Activated CD8-positive, alpha-beta memory T cell treated with anti-CD3 and anti-CD28 coated beads for 48 hours (primary cell): ENCODE results near the gene KRT14.
"Not testable (repeated sequence)": the region's sequence is repeated elsewhere in the genome, so short reads cannot be mapped to it uniquely, and the experiment has no call there.

Experiments used
- DNase-seq, 3 experiments: peaks; one replicate each; pipeline ENCODE4 v3.0.0-alpha.2; 2020; ENCODE audit warnings: low read depth in 2 of 3, low spot score in 2 of 3

KRT14 gene

DNA sequence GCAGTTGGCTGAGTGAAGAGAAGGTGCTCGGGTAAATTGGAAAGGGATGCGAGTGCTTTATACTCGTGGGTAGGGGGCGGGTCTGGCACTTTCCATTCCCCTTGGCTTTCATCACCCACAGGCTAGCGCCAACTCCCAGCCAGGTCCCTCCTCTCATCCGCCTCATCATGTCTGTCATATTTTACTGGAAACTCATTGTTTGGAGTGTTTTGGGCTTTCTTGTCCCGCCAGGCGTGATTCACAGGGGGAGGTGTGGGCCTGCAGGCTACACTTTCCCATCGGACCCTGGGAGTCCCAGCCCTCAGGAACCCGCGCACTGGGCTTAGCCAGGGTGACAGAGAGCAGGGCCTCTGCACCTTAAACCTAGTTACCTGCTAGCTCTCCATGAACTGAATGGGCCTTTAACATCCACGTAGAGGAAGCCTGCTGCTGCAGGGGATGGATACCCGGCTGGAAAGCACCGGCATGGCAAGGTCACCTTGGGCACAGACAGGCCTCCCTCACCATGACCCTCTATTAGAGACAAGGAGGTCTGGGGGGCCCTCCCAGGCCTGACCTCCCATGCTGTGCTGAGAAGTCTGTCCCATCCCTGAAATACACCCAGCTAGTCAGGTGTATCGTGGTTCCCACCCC lies at the start of gene KRT14:
Gene KRT14 (minus strand): TSS at position 33 of the 633 bp plus-strand sequence. CDS start 61 bp downstream, outside the sequence.
- DNase-seq = no peak

DNA sequence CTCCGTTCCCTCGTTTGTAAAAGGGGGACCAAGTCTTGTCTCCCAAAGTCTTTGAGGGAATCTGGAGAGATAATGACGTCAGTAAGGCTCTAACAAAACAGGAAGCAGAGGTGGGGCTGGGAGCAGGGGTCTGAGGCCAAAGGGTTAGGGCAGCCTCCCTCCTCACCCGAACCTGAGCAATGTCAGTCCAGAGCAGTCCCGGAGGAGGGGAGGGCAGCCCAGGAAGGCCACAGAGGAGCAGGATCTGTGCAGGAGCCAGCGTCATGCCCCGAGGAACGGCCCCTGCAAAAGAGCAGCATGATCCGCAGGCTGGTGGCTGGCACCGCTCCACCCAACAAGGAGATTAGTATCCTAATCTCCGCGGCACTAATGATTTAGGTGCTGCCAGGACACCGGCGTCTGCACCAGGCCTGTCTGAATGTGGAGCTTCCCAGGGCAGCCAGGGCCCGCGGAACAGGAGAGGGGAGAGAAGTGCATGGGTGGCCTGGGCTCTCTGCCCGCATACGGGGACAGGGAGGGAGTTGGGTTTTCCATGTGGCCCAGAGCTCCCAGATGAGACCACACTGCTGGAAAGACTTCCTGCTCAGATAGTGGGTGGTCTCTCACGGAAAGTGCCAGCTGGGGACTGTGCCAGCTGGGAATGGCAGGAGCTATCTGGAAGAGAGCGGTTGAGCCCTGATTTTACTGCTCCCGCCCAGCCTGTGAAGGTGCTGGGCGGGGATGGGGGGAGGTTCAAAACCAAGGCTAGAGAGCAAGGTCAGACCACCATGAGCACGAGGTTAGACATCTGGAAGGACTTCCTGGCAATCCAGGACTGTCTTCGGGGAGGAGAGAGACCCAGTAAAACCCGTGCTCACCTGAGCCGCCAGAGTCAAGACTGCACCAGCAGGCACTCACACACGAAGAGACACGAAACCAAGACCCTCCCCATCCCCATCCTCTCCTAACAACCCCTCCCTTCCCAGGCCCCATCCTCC lies 48.7 kb upstream of the KRT14 start:
- DNase-seq = no peak

DNA sequence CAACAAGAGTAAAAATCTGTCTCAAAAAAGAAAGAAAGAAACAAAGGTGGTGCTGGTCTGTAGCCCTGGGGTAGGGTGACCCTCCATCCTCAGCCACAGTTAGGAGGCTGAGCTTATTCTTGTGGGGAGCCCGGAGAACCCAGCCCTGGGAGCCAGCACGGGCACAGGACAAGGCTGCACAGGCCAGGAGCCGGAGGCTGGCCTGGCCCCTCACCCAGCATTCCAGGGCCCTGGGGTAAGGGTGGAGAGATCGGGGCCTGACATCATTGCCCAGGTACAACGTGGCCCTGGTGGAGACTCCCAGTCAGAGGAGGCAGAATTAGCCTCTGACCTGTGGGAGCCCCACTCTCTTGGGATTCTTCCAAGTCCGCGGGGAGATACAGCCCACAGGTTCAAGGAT lies 47.9 kb upstream of the KRT14 start:
- no peak for DNase-seq

DNA sequence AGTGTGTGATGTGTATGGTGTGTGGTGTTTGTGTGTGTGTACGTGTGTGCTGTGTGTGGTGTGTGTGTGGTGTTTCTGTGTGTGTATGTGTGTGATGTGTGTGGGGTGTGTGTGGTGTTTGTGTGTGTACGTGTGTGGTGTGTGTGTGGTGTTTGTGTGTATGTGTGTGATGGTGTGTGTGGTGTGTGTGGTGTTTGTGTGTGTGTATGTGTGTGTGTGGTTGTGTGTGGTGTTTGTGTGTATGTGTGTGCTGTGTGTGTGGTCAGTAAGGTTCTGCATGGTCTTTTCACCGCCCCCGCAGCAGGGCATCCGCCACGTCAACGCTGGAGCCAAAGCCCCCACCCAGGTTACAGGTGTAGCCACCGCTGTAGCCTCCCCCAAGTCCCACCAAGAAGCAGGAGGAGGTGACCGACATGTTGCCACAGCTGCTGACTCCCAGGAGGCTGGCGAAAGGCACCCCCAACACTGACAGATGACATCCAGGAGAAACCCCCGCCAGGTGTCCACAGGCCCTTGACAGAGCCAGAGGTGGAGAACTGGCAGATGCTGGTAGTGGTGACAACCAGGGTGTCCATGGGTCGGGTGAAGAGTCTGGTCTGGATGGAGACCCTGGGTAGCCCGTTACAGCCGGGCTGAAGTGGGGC lies 47.0 kb upstream of the KRT14 start:
- no peak for DNase-seq

DNA sequence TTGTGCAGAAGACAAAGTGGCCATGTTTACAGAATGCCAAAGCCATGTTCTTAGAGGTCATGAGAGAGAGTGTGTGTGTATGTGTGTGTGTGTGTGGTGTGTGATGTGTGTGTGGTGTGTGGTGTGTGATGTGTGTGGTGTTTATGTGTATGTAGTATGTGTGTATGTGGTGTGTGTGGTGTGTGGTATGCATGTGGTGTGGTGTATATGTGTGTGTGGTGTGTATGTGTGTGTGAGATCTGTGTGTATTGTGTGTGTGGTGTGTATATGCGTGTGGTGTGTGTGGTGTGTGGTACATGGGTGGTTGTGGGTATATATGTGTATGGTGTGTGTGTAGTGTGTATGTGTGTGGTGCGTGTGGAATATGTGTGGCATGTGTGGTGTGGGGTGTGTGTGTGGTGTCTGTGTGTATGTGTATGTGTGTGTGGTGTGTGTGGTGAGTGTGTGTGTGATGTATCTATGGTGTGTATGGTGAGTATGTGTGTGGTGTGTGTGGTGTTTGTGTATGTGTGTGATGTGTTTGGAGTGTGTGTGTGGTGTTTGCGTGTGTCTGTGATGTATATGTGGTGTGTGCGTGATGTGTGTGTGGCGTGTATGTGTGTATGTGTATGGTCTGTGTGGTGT lies 45.9 kb upstream of the KRT14 start:
- no peak for DNase-seq

DNA sequence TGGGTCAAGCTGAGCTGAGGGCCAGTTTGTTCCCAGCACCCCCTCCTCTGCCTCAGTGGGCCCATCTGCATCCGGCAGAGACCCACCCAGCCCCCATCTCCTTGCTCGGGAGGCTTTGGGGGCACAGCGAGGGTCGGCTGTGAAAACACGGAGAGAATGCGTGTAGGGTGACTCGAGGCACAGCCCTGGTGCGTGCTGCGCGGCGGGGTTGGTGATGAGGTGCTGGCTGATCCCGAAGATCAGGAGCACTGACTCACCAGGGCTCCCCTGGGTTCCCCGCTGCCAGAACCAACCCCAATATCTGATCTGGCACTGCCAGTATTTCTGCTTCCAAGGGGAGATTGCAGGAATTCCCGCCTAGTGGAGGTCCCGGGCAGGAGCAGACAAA lies 45.2 kb upstream of the KRT14 start:
- no peak for DNase-seq

DNA sequence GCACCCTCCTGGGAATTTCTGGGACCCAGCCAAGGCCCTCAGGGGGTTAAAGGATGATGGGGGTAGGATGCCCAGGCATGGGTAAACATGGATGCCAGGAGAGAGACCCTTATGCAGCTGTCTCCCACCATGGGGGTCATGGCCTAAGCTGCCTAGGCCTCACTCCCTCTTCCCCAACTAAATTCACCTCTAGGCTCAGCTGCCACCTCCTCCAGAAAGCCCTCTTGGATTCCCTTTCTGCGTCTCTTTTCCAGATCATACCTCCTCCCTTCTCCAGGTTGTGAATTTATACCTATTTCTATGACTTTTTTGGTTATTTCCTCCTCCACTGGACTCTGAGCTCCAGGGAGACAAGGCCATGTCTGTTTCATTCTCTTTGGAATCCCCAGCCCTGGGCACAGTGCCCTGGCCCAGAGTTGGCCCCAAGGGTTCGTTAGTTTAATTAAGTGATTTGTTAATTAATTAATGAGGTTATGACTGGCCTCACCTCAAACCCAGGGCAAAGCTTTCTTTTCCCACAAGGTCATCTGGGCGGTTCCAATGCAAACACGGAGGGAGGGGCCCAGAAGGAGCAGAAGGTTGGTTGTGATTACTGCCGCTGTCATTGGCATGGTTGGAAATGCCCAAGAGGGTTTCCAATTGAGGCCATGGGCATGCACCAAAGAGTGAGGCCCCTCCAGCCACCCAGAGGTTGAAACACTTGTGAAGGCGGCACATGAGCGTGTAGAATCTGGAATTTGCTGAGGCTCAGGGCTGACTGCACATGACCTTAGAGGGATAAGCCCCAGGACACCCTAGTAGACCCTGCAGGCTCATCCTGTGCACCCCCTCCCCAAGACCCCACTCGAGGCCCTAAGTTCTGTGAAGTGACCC lies 44.6 kb upstream of the KRT14 start:
- DNase-seq = no peak

DNA sequence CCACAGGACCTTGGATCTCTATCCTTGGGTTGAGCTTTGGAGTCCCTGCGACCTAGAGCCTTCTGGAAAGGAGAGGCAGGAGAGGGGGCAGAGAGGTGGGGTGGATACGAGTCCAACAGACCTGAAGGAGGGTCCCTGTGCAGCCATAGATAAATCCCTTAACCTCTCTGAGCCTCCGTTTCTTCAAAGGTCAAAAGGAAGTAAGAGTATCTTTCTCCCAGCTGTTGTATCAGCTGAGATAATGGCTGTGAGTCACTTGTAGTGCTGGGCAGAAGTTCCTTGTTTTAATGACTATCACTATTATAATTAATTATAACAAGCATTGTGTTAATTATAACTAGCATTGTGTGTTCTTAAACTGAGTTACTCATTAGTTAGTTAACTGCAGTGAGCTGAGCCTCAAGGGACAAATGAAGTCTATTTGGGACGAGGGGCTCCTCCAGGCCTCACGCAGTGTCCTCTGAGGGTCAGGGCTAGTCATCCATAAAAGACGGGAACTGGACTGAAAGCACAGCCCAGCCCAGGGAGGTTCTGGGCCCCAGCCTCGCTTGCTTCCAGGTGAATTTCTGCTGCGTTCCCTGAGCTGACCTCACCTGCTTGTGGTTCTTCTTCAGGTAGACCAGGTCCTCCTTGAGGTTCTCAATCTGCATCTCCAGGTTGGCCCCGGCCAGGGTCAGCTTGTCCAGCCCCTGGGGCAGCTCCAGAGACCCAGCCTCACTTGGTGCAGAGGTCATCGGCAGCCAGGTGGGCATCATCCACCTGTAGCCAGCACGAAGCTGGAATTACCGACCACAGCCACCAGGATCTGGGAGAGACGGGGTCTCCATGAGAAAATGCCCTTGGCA lies 43.4 kb upstream of the KRT14 start:
- DNase-seq = no peak

DNA sequence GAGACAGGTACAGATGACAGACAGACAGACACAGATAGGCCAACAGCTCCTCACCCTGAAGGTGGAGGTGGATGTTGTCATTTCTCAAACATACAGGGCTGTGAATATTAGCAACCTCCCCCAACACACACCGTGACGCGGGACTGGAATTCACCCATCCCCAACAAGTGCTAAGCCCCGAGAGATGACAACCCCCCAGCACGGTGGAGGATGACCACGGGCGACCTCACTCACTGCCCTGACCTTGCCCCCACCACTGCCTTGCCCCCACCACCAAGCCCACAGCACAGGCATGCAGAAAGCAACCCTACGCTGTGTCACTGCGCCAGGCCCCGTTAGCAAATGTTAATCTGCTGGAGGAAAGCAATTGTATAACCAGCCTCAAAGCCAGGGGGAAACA lies 42.6 kb upstream of the KRT14 start:
- DNase-seq = no peak

DNA sequence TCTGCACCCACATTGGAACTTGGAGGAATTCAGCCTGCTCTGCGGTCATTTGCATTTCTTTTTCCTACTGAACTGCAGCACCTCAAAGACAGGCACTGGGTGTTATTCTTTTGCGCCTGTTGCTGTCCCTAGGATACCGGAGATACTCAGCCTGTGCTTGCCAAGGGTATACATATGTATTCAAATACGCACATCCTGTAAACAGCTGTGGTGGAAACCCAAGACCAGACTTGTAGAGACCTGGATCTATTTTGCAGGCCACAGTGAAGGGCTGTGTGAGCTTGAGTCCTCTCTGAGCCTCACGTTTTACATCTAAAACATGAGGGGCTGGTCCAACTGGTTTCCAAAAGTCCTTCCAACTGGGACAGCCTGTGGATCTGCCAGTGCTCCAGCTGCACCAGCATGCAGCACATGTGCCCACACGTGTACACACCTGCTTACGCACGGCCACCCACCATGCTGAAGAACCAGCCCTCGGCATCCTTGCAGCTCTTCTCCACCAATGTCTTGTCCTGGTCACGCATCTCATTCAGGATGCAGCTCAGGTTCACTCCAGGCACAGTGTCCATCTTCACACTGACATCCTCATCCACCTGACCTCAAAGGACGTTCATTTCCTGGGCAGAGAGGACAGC lies 42.0 kb upstream of the KRT14 start:
- DNase-seq = not testable (repeated sequence)

DNA sequence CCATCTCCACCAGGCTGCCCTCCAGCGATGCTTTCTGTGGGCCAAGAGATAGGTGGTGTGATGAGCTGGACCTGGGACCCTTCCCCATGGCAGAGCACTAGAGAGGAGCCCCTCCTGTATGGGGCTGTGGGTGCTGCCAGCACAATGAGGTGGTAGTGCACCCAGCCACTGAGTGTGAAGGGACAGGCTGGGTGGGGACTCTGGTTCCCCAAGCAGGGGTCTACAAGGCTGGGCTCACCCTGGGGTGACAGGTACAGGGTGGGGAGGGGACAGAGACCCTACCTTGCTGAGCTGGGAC lies 41.3 kb upstream of the KRT14 start:
- not testable (repeated sequence) for DNase-seq

DNA sequence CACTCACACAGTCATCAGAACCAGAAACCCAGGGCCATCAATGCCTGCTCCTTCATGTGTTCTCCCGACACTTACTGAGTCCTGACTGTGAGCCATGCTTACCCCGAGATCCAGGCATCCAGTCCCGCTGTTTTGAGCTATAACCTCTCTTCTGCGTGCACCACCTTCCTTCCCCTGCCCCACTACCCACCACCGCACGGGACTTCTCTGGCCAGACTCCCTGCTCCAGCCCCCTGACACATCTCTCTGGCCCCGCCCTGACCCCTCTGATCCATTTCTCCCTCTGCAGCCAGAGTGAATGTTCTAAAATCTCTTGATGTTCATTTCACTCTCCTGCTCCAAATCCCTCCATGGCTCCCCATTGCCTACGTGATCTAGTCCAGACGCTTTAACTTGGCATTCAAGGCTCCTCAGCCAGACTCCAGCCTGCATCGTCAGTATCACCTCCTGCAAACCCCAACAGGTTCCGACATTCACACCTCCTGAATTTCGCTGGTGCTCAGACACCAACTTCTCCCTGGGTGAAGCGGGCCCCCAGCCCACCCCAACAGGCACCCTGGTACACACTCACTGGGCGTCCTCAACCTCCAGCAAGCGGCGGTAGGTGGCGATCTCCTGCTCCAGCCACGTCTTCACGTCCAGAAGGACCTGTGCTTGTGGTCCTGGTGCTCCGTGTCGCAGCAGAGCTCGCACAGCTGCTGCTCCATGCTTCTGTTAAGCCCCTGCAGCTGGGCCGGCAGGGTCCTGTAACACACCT lies 40.8 kb upstream of the KRT14 start:
- no peak for DNase-seq

DNA sequence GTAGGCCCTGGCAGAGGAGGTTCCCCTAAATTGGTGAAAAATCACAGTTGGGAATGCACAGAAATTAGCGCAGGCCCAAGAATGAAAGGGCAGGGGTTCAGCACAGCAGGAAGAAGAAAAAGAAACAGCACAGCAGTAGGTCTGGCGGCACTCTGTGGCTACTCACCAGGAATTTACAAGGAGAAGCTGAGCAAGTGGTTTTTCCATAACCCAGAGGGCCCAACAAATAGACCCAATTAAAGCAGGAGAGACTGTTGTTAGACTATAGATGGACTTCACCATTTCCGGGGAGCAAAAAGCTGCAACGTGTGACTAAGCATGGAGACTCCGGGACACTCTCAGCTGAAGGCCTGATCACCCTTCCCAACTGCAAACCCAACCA lies 40.2 kb upstream of the KRT14 start:
- not testable (repeated sequence) for DNase-seq

DNA sequence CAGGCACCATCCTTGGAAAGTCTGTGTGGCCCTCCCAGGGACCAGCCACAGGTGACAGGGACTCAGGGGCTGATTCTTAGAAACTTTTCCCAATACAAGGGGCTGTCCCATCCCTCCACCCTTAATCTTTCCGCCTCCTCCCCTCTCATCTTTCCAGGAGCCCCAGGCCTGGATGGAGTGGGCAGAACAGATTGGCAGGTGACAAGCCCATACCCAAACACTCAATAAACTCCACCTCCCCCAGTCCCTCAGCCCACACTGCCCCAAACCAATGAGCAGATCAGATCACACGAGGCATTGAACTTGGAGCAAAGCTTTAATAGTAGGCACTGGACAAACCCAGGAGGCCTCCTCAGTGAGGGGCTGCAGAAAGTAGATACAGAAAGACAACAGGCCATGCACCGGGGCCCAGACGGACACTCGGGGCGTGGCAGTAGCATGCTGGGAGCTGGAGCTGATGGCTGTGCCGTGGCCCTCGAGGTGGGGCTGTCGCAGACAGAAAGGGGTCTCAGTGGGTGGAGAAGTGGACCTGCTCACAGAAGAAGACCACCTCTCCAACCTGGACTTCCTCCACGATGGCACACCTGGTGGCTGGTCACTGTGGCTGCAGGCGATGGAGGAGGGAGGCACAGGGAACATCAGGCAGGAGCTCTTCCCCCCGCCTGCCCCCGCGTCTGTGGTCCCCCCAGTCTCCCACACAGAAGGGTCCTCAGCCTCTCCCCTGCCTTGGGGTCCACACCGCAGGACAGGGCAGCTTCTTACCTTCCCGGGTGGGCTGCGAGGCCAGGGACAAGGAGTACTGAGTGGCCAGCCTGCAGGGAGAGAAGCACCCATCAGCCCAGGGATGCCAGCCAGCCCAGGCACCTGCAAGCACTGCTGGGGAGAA lies 39.6 kb upstream of the KRT14 start:
- not testable (repeated sequence) for DNase-seq

DNA sequence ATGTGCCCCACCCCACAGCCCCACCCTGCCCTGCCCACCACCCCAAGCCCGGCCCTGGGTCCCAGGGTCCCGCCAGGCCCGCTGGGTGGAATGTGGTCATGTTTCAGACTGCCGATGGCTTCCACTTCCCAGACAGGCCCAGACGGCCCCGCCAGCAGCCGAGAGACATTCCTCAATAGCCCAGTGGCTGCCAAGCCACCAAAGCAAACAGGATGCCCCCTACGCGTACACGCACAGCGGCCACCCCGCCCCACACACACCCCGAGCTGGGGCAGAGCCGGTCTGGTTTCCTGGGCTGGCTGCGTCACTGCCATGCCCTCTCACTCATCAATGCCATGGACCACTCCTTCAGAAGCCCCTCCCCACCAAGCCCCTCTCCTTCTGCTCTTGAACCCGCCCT lies 38.9 kb upstream of the KRT14 start:
- no peak for DNase-seq

DNA sequence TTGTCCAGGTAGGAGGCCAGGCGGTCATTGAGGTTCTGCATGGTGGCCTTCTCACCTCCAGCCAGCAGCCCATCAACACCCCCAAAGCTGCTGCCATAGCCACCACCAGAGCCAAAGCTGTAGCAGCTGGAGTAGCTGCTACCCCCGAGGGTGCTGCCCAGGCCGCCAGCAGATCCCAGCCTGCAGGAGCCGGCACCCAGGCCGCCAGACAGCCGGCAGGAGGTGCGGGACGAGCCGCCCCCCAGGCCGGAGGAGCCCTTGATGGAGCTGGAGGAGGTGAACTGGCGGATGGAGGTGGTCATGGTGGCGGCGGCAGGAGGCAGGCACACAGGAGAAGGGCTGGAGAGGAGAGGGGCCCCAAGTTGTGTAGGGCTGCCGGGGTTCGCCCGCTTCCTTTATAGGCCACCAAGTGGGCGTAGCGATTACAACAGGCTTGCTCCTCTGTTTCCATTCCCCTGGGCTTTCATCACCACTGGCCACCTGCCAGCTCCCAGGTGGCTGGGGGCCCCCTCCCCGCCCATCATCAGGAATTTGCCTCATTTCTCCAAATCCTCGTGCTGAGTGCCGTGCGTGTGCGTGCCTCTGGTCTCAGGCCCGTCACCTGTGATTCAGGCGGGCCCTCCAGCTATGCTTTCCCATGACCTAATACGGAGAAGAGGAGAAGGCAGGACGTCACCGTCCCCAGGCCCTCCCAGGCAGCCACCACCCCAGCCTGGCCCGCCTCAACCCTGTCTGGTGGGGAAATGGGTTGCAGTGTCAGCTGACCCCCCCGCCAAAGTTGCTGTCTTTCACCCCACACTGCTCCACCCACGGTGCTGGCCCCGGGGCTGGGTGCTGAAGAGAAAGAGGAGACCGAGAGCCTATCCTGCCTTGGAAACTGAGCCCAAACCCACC lies 37.8 kb upstream of the KRT14 start, which contains the start of gene KRT17:
Gene KRT17 (minus strand): TSS at position 368 of the 894 bp plus-strand sequence. CDS start 66 bp downstream, at position 302.
- no peak for DNase-seq
